ENCODE measurements around the gene PRSS22. TPM values are rescaled to one million over a fixed set of nuclear protein-coding genes. Genes with fewer than 3 reads are reported as not detected.

The PRSS22 gene
- total and polyA plus RNA-seq, 2 donors = 0.42 to 4.1 TPM

DNA sequence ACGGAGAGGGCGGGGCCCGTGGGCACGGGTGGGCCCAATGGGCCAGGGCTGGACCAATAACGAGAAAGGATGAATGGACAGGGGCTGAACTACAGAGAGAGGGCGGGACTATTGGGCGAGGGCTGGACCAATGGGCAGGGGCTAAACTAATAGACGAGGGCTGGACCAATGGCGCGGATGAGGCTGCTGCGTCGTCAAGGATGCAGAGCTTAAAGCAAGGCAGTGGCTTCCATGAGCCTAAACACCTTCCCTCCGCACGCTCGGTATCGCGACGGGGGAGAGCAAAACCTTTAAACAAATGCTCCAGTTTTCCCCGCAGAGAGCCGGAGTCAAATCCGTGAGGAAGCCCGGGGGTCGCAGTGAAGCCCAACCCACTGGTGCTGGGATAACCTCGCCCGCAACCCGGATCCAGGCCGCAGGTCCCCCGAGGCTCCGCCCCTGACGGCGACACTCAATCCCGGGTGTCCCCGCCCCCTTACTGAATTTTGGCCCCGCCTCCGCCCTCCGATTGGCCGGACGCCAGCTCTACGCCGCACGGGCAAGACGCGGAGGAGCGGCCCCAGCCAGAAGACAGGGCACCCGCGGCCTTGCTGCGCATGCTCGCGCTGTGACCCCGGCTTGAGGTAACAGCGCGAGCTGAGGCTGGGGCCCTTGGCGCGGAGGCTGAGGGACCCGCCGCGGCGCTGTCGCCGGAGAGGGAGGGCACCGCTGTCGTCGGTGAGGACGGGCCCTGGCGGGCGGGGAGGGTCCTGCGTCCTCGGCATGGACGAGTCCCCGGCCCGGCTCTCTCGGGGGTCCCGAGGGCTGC is 24.9 kb upstream of the PRSS22 start, which contains the start of gene FLYWCH2:
Gene FLYWCH2, plus strand, starts transcription at position 566 of the 808 bp plus-strand sequence. CDS start 13,235 bp downstream, outside the sequence.
- Histone ChIP-seq H3K4me3 (ENCODE audit: low read length in 2 of 2) (peak within 1 kb of the TSS; percentile 67 to 84), H3K4me1 (ENCODE audit: control insufficient read depth in 2 of 2, insufficient read depth in 2 of 2, low read length in 2 of 2) (peaks cover 13% of the 10 kb centered on the region in 2 donors), H3K27ac (ENCODE audit: low read depth in 1 of 2, low read length in 1 of 2) (peak within 1 kb of the TSS; percentile 83 to 90), H3K36me3 (ENCODE audit: control insufficient read depth in 2 of 2, insufficient read depth in 2 of 2, low read length in 1 of 2) (no peaks in the 10 kb centered on the region), H3K27me3 (ENCODE audit: control insufficient read depth in 2 of 2, insufficient read depth in 1 of 2, low read length in 1 of 2) (peaks cover 9 to 27% of the 10 kb centered on the region in 2 donors), H3K9me3 (ENCODE audit: control insufficient read depth in 2 of 2, insufficient read depth in 1 of 2, low read length in 1 of 2) (peaks cover 6 to 28% of the 10 kb centered on the region in 2 donors)
- DNase-seq (ENCODE audit: low read depth in 6 of 9, low spot score in 9 of 9) = peak; percentile 89 to 98 (median 96)
- under 1% methylated on average over 73 of the region's 73 CpGs for WGBS

DNA sequence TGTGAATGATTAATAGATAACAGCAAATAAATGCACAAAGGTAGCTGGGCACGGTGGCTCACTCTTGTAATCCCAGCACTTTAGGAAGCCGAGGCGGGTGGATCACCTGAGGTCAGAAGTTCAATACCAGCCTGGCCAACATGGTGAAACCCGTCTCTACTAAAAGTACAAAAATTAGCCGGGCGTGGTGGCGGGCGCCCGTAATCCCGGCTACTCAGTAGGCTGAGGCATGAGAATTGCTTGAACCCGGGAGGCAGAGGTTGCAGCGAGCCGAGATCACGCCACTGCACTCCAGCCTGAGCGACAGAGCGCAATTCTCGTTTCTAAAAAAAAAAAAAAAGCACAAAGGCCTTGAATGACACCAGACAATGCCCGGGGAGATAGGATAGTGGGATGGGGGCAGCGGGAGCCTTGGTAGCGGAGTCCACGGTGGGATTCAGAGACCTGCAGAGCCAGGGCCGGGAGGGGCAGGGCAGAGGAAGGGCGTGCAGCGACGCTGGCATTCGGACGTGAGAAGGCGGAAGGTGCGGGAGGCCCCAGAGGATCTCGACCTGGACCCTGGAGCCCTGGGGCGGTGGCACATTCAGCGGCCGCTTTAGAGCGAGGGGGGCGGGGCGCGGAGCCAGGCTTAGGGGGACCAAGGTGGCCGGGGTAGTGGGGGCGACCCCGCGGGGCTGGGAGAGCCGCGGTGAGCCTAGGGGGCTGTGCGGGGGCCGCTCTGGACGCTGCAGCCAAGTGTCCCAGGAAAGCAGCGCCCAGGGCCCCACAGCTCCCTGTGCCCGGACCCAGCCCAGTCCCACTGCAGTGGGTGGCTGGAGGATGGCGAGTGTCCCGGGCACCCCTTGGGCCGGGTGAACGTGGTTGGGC is 24.0 kb upstream of the PRSS22 start:
- peaks cover 9 to 29% of the 10 kb centered on the region in 2 donors for H3K27me3 ChIP-seq (ENCODE audit: control insufficient read depth in 2 of 2, insufficient read depth in 1 of 2, low read length in 1 of 2)
- no peaks in the 10 kb centered on the region for H3K36me3 ChIP-seq (ENCODE audit: control insufficient read depth in 2 of 2, insufficient read depth in 2 of 2, low read length in 1 of 2)
- DNase-seq (ENCODE audit: low read depth in 6 of 9, low spot score in 9 of 9) = peak in 2 of 9 donors; percentile 7 to 29
- peak overlapping the region; percentile 67 to 84 for H3K4me3 ChIP-seq (ENCODE audit: low read length in 2 of 2)
- H3K4me1 ChIP-seq (ENCODE audit: control insufficient read depth in 2 of 2, insufficient read depth in 2 of 2, low read length in 2 of 2) = peaks cover 13% of the 10 kb centered on the region in 2 donors
- 11% methylated on average over 52 of the region's 52 CpGs for WGBS
- H3K9me3 ChIP-seq (ENCODE audit: control insufficient read depth in 2 of 2, insufficient read depth in 1 of 2, low read length in 1 of 2) = peaks cover 6 to 28% of the 10 kb centered on the region in 2 donors
- H3K27ac ChIP-seq (ENCODE audit: low read depth in 1 of 2, low read length in 1 of 2) = peak overlapping the region; percentile 35 to 81

DNA sequence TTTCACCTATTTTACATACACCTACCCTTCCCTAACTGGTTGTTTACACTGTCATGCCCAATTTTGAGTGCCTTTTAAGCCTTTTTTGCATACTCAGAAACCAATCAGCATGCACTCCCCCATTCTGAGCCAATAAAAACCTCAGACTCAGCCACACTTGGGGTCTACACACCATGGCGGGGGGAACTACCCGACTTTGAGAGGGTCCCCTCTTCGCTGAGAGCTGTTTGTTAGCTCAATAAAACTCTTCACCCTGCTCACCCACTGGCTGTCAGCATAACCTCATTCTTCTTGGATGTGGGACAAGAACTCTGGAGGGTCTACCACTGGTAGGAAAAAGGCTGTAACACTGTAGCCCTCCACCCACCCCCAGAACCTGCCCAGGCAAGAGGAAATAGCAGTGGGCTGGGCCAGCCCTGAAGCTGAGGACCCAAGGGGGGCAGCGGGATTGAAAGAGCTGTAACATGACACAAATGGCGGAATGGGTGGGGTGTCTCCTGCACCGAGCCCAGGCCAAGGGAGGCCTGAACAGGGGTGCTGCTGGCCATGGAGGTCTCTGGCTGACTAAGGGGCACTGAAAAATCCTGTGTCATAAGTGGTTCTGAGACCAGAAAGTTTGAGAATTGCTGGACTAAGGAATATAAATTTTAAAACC is 22.0 kb upstream of the PRSS22 start:
- no peaks in the 10 kb centered on the region for H3K36me3 ChIP-seq (ENCODE audit: control insufficient read depth in 2 of 2, insufficient read depth in 2 of 2, low read length in 1 of 2)
- no peak for DNase-seq (ENCODE audit: low read depth in 6 of 9, low spot score in 9 of 9)
- H3K9me3 ChIP-seq (ENCODE audit: control insufficient read depth in 2 of 2, insufficient read depth in 1 of 2, low read length in 1 of 2) = peaks cover 6 to 28% of the 10 kb centered on the region in 2 donors
- H3K4me1 ChIP-seq (ENCODE audit: control insufficient read depth in 2 of 2, insufficient read depth in 2 of 2, low read length in 2 of 2) = peaks cover 13% of the 10 kb centered on the region in 2 donors
- H3K27me3 ChIP-seq (ENCODE audit: control insufficient read depth in 2 of 2, insufficient read depth in 1 of 2, low read length in 1 of 2) = peaks cover 9 to 37% of the 10 kb centered on the region in 2 donors
- WGBS = 96% methylated on average over 6 of the region's 6 CpGs
- H3K4me3 ChIP-seq (ENCODE audit: low read length in 2 of 2) = no peak overlapping the region
- H3K27ac ChIP-seq (ENCODE audit: low read depth in 1 of 2, low read length in 1 of 2) = no peak overlapping the region

DNA sequence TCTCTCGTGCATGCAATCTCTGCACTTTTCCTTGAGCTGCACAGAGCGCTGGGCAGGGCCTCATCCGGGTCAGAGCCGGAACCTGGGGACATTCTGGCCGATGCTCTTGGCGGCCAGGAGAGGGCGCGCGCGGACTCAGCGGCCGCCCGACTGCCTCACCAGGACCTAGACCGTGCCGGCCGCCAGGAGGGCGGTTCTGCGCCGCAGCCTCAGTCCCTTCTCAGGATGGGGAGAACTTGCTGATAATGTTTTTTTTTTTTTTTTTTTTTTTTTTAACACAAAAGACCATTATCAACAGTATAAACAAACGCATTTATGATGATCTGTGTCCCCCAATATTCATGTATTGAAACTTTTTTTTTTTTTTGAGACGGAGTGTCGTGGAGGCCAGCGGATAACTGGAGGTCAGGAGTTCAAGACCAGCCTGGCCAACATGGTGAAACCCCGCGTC is 17.0 kb upstream of the PRSS22 start:
- Histone ChIP-seq H3K36me3 (ENCODE audit: control insufficient read depth in 2 of 2, insufficient read depth in 2 of 2, low read length in 1 of 2) (no peaks in the 10 kb centered on the region), H3K27ac (ENCODE audit: low read depth in 1 of 2, low read length in 1 of 2) (no peak overlapping the region), H3K27me3 (ENCODE audit: control insufficient read depth in 2 of 2, insufficient read depth in 1 of 2, low read length in 1 of 2) (peaks cover 1 to 29% of the 10 kb centered on the region in 2 donors), H3K4me1 (ENCODE audit: control insufficient read depth in 2 of 2, insufficient read depth in 2 of 2, low read length in 2 of 2) (peaks cover 0 to 3% of the 10 kb centered on the region in 2 donors), H3K9me3 (ENCODE audit: control insufficient read depth in 2 of 2, insufficient read depth in 1 of 2, low read length in 1 of 2) (peaks cover 2 to 10% of the 10 kb centered on the region in 2 donors), H3K4me3 (ENCODE audit: low read length in 2 of 2) (no peak overlapping the region)
- peak in 7 of 9 donors; percentile 19 to 71 (median 42) for DNase-seq (ENCODE audit: low read depth in 6 of 9, low spot score in 9 of 9)
- WGBS = 15% methylated on average over 25 of the region's 25 CpGs

DNA sequence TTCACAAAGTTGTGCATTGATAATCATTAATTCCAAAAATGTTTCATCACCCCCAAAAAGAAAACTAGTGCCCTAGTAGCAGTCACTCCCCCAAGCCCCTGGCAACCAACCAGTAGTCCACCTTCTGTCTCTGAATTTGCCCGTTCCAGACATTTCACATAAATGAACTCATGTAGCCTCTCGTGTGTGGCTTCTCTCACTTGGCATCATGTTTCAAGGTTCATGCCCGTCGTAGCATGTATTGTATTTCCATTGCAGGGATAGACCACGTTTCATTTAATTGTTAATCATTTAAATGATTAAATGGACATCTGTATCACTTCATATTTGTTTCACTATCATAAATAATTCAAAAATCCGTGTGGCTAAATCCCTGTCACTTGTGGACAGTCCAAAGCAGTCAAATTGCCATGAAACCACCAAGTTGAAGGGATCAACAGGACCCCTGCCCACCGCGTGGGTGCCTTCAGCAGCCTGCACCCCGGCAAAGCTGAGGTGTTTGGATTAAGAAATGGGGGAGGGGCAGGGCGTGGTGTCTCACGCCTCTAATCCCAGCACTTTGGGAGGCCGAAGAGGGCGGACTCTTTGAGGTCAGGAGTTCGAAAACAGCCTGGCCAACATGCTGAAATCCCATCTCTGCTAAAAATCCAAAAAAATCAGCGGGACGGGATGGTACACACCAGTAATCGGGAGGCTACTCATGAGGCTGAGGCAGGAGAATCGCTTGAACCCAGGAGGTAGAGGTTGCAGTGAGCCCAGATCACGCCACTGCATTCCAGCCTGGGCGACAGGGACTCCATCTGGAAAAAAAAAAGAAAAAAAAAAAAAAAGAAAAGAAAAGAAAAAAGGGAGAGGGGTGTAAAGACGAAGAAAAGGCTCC is 16.3 kb upstream of the PRSS22 start:
- no peak overlapping the region for H3K27ac ChIP-seq (ENCODE audit: low read depth in 1 of 2, low read length in 1 of 2)
- WGBS = 74% methylated on average over 21 of the region's 21 CpGs
- H3K36me3 ChIP-seq (ENCODE audit: control insufficient read depth in 2 of 2, insufficient read depth in 2 of 2, low read length in 1 of 2) = no peaks in the 10 kb centered on the region
- H3K4me3 ChIP-seq (ENCODE audit: low read length in 2 of 2) = no peak overlapping the region
- no peak for DNase-seq (ENCODE audit: low read depth in 6 of 9, low spot score in 9 of 9)
- peaks cover 0 to 3% of the 10 kb centered on the region in 2 donors for H3K4me1 ChIP-seq (ENCODE audit: control insufficient read depth in 2 of 2, insufficient read depth in 2 of 2, low read length in 2 of 2)
- H3K9me3 ChIP-seq (ENCODE audit: control insufficient read depth in 2 of 2, insufficient read depth in 1 of 2, low read length in 1 of 2) = peaks cover 0 to 5% of the 10 kb centered on the region in 2 donors
- peaks cover 2 to 31% of the 10 kb centered on the region in 2 donors for H3K27me3 ChIP-seq (ENCODE audit: control insufficient read depth in 2 of 2, insufficient read depth in 1 of 2, low read length in 1 of 2)

DNA sequence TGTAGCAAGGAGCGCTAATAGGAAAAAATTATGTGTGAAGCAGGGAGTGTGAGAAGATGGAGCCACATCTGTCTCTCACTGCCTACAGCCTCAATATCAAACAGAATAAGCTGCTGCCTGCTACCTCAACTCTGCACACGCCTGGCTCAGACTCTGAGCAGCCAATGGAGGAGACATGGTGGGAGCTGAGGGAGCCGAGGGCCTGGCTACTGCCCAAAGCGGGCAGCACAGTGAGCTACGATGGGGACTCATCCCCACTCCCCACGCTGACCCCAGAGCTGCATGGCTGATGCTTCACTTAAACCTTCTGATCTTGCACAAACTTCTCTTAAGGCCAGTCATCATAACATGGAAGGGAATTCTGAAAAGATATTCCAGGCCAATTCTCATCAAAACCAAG is 14.0 kb upstream of the PRSS22 start:
- Histone ChIP-seq H3K4me3 (ENCODE audit: low read length in 2 of 2) (no peak overlapping the region), H3K36me3 (ENCODE audit: control insufficient read depth in 2 of 2, insufficient read depth in 2 of 2, low read length in 1 of 2) (no peaks in the 10 kb centered on the region), H3K27me3 (ENCODE audit: control insufficient read depth in 2 of 2, insufficient read depth in 1 of 2, low read length in 1 of 2) (peaks cover 2 to 39% of the 10 kb centered on the region in 2 donors), H3K9me3 (ENCODE audit: control insufficient read depth in 2 of 2, insufficient read depth in 1 of 2, low read length in 1 of 2) (peaks cover 0 to 6% of the 10 kb centered on the region in 2 donors), H3K4me1 (ENCODE audit: control insufficient read depth in 2 of 2, insufficient read depth in 2 of 2, low read length in 2 of 2) (peaks cover 6 to 14% of the 10 kb centered on the region in 2 donors), H3K27ac (ENCODE audit: low read depth in 1 of 2, low read length in 1 of 2) (no peak overlapping the region)
- 94% methylated on average over 6 of the region's 6 CpGs for WGBS
- no peak for DNase-seq (ENCODE audit: low read depth in 6 of 9, low spot score in 9 of 9)

DNA sequence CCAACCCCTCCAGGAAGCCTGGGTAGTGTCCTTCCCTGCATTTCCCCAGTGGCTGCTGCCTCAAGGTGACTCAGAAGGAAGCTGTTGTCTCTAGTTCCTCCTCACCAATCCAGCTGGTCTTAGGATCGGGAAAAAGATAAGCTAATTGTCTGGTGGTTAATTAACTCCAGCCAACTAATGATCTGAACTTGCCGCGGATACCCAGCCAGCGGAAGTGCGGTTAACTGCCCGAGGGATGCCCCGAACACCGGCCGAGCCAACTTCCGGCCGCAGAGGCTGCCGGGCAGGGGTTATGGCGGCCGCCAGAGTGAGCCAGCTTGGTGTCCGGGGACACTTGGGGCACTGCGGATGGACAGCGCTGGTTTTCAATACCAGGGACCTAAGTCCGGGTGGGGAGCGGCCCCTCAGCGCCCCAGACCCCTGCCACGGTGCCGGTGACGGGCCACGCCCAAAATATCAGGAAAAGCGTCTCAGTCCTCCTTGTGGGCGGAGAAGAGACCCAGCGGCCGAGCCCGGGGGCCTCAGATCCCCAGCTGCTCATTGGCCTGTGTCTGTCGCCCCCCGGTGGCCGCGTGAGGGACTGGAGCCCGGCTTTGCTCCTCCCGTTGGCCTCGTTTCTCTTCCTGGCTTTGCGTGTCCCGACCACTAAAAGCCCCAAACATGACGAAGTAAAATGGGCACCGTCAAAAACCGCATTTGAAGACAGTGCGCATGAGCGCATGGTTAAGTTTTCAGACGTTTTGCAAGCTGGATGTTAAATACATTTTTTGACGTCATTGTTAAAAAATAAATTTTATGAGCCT is 10.2 kb upstream of the PRSS22 start:
- Histone ChIP-seq H3K27ac (ENCODE audit: low read depth in 1 of 2, low read length in 1 of 2) (peak overlapping the region; percentile 74 to 75), H3K9me3 (ENCODE audit: control insufficient read depth in 2 of 2, insufficient read depth in 1 of 2, low read length in 1 of 2) (peaks cover 0 to 6% of the 10 kb centered on the region in 2 donors), H3K4me3 (ENCODE audit: low read length in 2 of 2) (peak overlapping the region; percentile 63 to 64), H3K36me3 (ENCODE audit: control insufficient read depth in 2 of 2, insufficient read depth in 2 of 2, low read length in 1 of 2) (no peaks in the 10 kb centered on the region), H3K4me1 (ENCODE audit: control insufficient read depth in 2 of 2, insufficient read depth in 2 of 2, low read length in 2 of 2) (peaks cover 6 to 11% of the 10 kb centered on the region in 2 donors), H3K27me3 (ENCODE audit: control insufficient read depth in 2 of 2, insufficient read depth in 1 of 2, low read length in 1 of 2) (peaks cover 6 to 40% of the 10 kb centered on the region in 2 donors)
- peak; percentile 57 to 87 (median 76) for DNase-seq (ENCODE audit: low read depth in 6 of 9, low spot score in 9 of 9)
- under 1% methylated on average over 45 of the region's 45 CpGs for WGBS

Data from thymus (tissue), 11 donors.